ENCODE data around the gene GCG.

DNA sequence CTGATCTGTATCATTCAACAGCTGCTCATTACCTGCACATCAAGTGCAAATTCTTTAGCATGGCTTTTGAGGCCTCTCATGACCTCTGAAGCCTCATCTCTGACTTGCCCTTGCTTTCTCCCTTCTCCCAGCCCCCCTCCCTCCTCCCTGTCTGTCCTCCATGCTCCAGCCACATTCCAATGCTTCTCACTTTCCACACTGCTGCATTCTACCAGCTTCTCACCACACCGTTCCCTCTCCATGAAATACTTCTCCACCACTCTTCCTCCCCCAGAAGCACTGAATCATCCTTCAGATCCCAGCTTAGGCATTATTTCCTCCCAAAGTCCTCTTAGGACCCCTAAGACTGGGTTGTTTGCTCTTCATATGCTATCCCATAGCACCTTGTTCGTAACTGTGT lies 26.9 kb downstream of the GCG start:
- TF ChIP-seq POLR2A (IDR thresholded peaks at IDR 0.05) (no peak), POLR2AphosphoS5 (IDR thresholded peaks at IDR 0.05) (no peak), EP300 (IDR thresholded peaks at IDR 0.05) (no peak)
- TF ChIP-seq, protein P1, sequence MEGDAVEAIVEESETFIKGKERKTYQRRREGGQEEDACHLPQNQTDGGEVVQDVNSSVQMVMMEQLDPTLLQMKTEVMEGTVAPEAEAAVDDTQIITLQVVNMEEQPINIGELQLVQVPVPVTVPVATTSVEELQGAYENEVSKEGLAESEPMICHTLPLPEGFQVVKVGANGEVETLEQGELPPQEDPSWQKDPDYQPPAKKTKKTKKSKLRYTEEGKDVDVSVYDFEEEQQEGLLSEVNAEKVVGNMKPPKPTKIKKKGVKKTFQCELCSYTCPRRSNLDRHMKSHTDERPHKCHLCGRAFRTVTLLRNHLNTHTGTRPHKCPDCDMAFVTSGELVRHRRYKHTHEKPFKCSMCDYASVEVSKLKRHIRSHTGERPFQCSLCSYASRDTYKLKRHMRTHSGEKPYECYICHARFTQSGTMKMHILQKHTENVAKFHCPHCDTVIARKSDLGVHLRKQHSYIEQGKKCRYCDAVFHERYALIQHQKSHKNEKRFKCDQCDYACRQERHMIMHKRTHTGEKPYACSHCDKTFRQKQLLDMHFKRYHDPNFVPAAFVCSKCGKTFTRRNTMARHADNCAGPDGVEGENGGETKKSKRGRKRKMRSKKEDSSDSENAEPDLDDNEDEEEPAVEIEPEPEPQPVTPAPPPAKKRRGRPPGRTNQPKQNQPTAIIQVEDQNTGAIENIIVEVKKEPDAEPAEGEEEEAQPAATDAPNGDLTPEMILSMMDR (IDR thresholded peaks at IDR 0.05): no peak

Measured in gastroesophageal sphincter (tissue), 3 donors.